Cardiac muscle cell (in vitro differentiated cells and primary cell): ENCODE data around the gene MMP26. TPM values are rescaled to one million over a fixed set of nuclear protein-coding genes. Genes with fewer than 3 reads are reported as not detected.
A peak's percentile ranks its signal among the peaks of the same experiment; 100 is the strongest.

ENCODE experiments used
- DNase-seq, 2 donors: peaks; one replicate each; pipeline versions ENCODE4 v3.0.0 to v3.0.0-alpha.2; 2010 to 2017; ENCODE audit warnings: low read depth in 1 of 2, low spot score in 1 of 2
- H3K27ac ChIP-seq: fragments of 200-600 bp; sonication (generic); 2 replicates; pipeline ENCODE4 v1.5.1; 2016
- H3K27me3 ChIP-seq: fragments of 200-600 bp; sonication (generic); 2 replicates; pipeline ENCODE4 v1.6.0; 2016; ENCODE audit warnings: control low read depth
- H3K36me3 ChIP-seq: fragments of 200-600 bp; sonication (generic); 2 replicates; pipeline ENCODE4 v1.5.1; 2016; ENCODE audit warnings: control low read depth
- H3K4me1 ChIP-seq: fragments of 200-600 bp; sonication (generic); 2 replicates; pipeline ENCODE4 v1.8.1; 2017; ENCODE audit warnings: low read depth, mild to moderate bottlenecking, mixed run types
- H3K4me3 ChIP-seq: fragments of 200-600 bp; sonication (generic); 2 replicates; pipeline ENCODE4 v1.5.1; 2016; ENCODE audit warnings: mild to moderate bottlenecking
- H3K9me3 ChIP-seq: fragments of 200-600 bp; sonication (generic); 2 replicates; pipeline ENCODE4 v1.5.1; 2017; ENCODE audit warnings: low read depth, mild to moderate bottlenecking, control low read depth
- CTCF ChIP-seq: IDR thresholded peaks from 2 replicates; pipeline ENCODE4 v1.5.1; 2012; ENCODE audit warnings: low read depth, mild to moderate bottlenecking, low read length
- polyA plus RNA-seq: library from polyadenylated mRNA; unstranded; fragments of >200 nt; fragmentation: Nextera tagmentation; extraction: Ambion mirVana; gene quantifications from 2 replicates; pipeline ENCODE4 v1.2.1, GENCODE V29; 2016
- total RNA-seq: library from RNA; depleted of rRNA; stranded (reverse); fragments of >200 nt; gene quantifications from 2 replicates; pipeline ENCODE4 v1.2.3, GENCODE V29; 2016

MMP26 gene
- total and polyA plus RNA-seq, 2 experiments from 2014 or later: not detected

- DNase-seq: no peak
These were observed 36.2 kb downstream of the MMP26 start for GRCh38 chr11:4740735-4741134.

GRCh38 chr11:4748438-4748837 lies 43.9 kb downstream of the MMP26 start:
- Histone ChIP-seq H3K27ac (no peak overlapping the region), H3K4me1 (no peaks in the 10 kb centered on the region), H3K4me3 (no peak overlapping the region), H3K27me3 (no peaks in the 10 kb centered on the region), H3K9me3 (no peaks in the 10 kb centered on the region), H3K36me3 (no peaks in the 10 kb centered on the region)
- TF ChIP-seq CTCF: no peak
- peak in 1 of 2 donors; percentile 0 for DNase-seq

More at GRCh38 chr11:4740735-4741134, 36.2 kb downstream of the MMP26 start:
- Histone ChIP-seq H3K9me3 (no peaks in the 10 kb centered on the region), H3K4me3 (no peak overlapping the region), H3K36me3 (no peaks in the 10 kb centered on the region), H3K27me3 (no peaks in the 10 kb centered on the region), H3K4me1 (no peaks in the 10 kb centered on the region), H3K27ac (no peak overlapping the region)
- no peak for TF ChIP-seq CTCF

GRCh38 chr11:4751201-4751600 lies 46.6 kb downstream of the MMP26 start:
- H3K27me3 ChIP-seq: no peaks in the 10 kb centered on the region
- no peaks in the 10 kb centered on the region for H3K4me1 ChIP-seq
- H3K27ac ChIP-seq: no peak overlapping the region
- no peak for TF ChIP-seq CTCF
- H3K36me3 ChIP-seq: no peaks in the 10 kb centered on the region
- no peak overlapping the region for H3K4me3 ChIP-seq
- H3K9me3 ChIP-seq: no peaks in the 10 kb centered on the region
- no peak for DNase-seq

Other genes starting within 250 kb of the MMP26 start
- not detected in 2 replicates for gene OR52K1, start 222.1 kb upstream of the MMP26 start, total RNA-seq
- not detected in 2 replicates for gene OR52K1, start 222.1 kb upstream of the MMP26 start, polyA plus RNA-seq
- not detected in 2 replicates for gene OR52M1, start 159.6 kb upstream of the MMP26 start, total RNA-seq
- not detected in 2 replicates for gene OR52M1, start 159.6 kb upstream of the MMP26 start, polyA plus RNA-seq
- not detected in 2 replicates for gene OR52I2, start 123.0 kb upstream of the MMP26 start, total RNA-seq
- gene OR52I2, start 123.0 kb upstream of the MMP26 start, polyA plus RNA-seq: 0.06 TPM in 1 of 2 replicates, not detected in the other
- gene OR52I1, start 110.7 kb upstream of the MMP26 start, total RNA-seq: not detected in 2 replicates
- 0.33 TPM in 1 of 2 replicates, not detected in the other for gene OR52I1, start 110.7 kb upstream of the MMP26 start, polyA plus RNA-seq
- gene TRIM68, start 96.6 kb upstream of the MMP26 start, total RNA-seq: 9.7 and 12.8 TPM in 2 replicates
- 8.7 and 10.6 TPM in 2 replicates for gene TRIM68, start 96.6 kb upstream of the MMP26 start, polyA plus RNA-seq
- not detected in 2 replicates for gene OR51D1, start 67.3 kb upstream of the MMP26 start, total RNA-seq
- gene OR51D1, start 67.3 kb upstream of the MMP26 start, polyA plus RNA-seq: not detected in 2 replicates
- gene OR51E1, start 60.8 kb upstream of the MMP26 start, total RNA-seq: not detected in 2 replicates
- not detected in 2 replicates for gene OR51E1, start 60.8 kb upstream of the MMP26 start, polyA plus RNA-seq
- gene OR51E2, start 6.9 kb upstream of the MMP26 start, total RNA-seq: not detected in 2 replicates
- gene OR51E2, start 6.9 kb upstream of the MMP26 start, polyA plus RNA-seq: not detected in 2 replicates
- not detected in 2 replicates for gene OR51F1, start 65.2 kb downstream of the MMP26 start, total RNA-seq
- not detected in 2 replicates for gene OR51F1, start 65.2 kb downstream of the MMP26 start, polyA plus RNA-seq
- gene OR52R1, start 99.6 kb downstream of the MMP26 start, total RNA-seq: not detected in 2 replicates
- gene OR52R1, start 99.6 kb downstream of the MMP26 start, polyA plus RNA-seq: not detected in 2 replicates
- gene OR51F2, start 116.5 kb downstream of the MMP26 start, total RNA-seq: not detected in 2 replicates
- not detected in 2 replicates for gene OR51F2, start 116.5 kb downstream of the MMP26 start, polyA plus RNA-seq
- not detected in 2 replicates for gene OR51S1, start 144.4 kb downstream of the MMP26 start, total RNA-seq
- not detected in 2 replicates for gene OR51S1, start 144.4 kb downstream of the MMP26 start, polyA plus RNA-seq
- gene OR51T1, start 177.1 kb downstream of the MMP26 start, total RNA-seq: not detected in 2 replicates
- gene OR51T1, start 177.1 kb downstream of the MMP26 start, polyA plus RNA-seq: not detected in 2 replicates
- gene OR51A7, start 199.0 kb downstream of the MMP26 start, total RNA-seq: not detected in 2 replicates
- not detected in 2 replicates for gene OR51A7, start 199.0 kb downstream of the MMP26 start, polyA plus RNA-seq
- gene OR51G2, start 214.6 kb downstream of the MMP26 start, total RNA-seq: not detected in 2 replicates
- not detected in 2 replicates for gene OR51G2, start 214.6 kb downstream of the MMP26 start, polyA plus RNA-seq
- gene OR51G1, start 219.6 kb downstream of the MMP26 start, total RNA-seq: not detected in 2 replicates
- not detected in 2 replicates for gene OR51G1, start 219.6 kb downstream of the MMP26 start, polyA plus RNA-seq
- gene OR51A4, start 242.8 kb downstream of the MMP26 start, total RNA-seq: not detected in 2 replicates
- gene OR51A4, start 242.8 kb downstream of the MMP26 start, polyA plus RNA-seq: not detected in 2 replicates